ENCODE measurements around the gene TSPAN1. TPM values are rescaled to one million over a fixed set of nuclear protein-coding genes. Genes with fewer than 3 reads are reported as not detected.

Gene TSPAN1
- total RNA-seq, 4 donors from 2014 or later = 3.0 to 8.6 (median 5.6) TPM

- no peak overlapping the region for H3K27ac ChIP-seq
- WGBS, 2 donors = 58 to 70% methylated on average over 2 of the region's 2 CpGs
- TF ChIP-seq POLR2A (IDR thresholded peaks at IDR 0.05) = no peak
- TF ChIP-seq CTCF (IDR thresholded peaks at IDR 0.05) = no peak
- no peak for TF ChIP-seq EP300 (IDR thresholded peaks at IDR 0.05)
- DNase-seq (ENCODE audit: low spot score in 2 of 2) = no peak
- no peaks in the 10 kb centered on the region for H3K9me3 ChIP-seq
- peaks cover 0 to 13% (median 1%) of the 10 kb centered on the region in 4 donors for H3K4me1 ChIP-seq
- H3K4me3 ChIP-seq = no peak overlapping the region
- H3K27me3 ChIP-seq = no peaks in the 10 kb centered on the region
- H3K36me3 ChIP-seq = peaks cover 0 to 8% (median 0%) of the 10 kb centered on the region in 3 donors
Measured at GRCh38 chr1:46211051-46211450, 36.2 kb downstream of the TSPAN1 start.

GRCh38 chr1:46215504-46215903 is 40.6 kb downstream of the TSPAN1 start:
- no peaks in the 10 kb centered on the region for H3K27me3 ChIP-seq
- TF ChIP-seq CTCF (IDR thresholded peaks at IDR 0.05) (no peak), POLR2A (IDR thresholded peaks at IDR 0.05) (no peak), EP300 (IDR thresholded peaks at IDR 0.05) (no peak)
- no peak overlapping the region for H3K4me3 ChIP-seq
- H3K27ac ChIP-seq = no peak overlapping the region
- no peaks in the 10 kb centered on the region for H3K4me1 ChIP-seq
- H3K9me3 ChIP-seq = no peaks in the 10 kb centered on the region
- no peak for DNase-seq (ENCODE audit: low spot score in 2 of 2)
- peaks cover 0 to 17% (median 0%) of the 10 kb centered on the region in 3 donors for H3K36me3 ChIP-seq

- TF ChIP-seq POLR2A (IDR thresholded peaks at IDR 0.05) (no peak), EP300 (IDR thresholded peaks at IDR 0.05) (no peak), CTCF (IDR thresholded peaks at IDR 0.05) (no peak)
- no peak for DNase-seq (ENCODE audit: low spot score in 2 of 2)
- no peaks in the 10 kb centered on the region for H3K9me3 ChIP-seq
- peak overlapping the region in 1 of 4 donors; percentile 12 for H3K27ac ChIP-seq
- peaks cover 0 to 25% (median 11%) of the 10 kb centered on the region in 4 donors for H3K4me1 ChIP-seq
- peaks cover 0 to 25% (median 0%) of the 10 kb centered on the region in 3 donors for H3K36me3 ChIP-seq
- no peak overlapping the region for H3K4me3 ChIP-seq
- H3K27me3 ChIP-seq = no peaks in the 10 kb centered on the region
- WGBS, 2 donors = 82 to 85% methylated on average over 8 of the region's 8 CpGs
Measured at GRCh38 chr1:46218443-46218842, 43.6 kb downstream of the TSPAN1 start.

- no peak for DNase-seq (ENCODE audit: low spot score in 2 of 2)
- Histone ChIP-seq H3K4me3 (no peak overlapping the region), H3K9me3 (no peaks in the 10 kb centered on the region), H3K27me3 (no peaks in the 10 kb centered on the region), H3K27ac (peak overlapping the region in 2 of 4 donors; percentile 81 to 83), H3K36me3 (peaks cover 0 to 25% (median 0%) of the 10 kb centered on the region in 3 donors), H3K4me1 (peaks cover 0 to 28% (median 11%) of the 10 kb centered on the region in 4 donors)
- TF ChIP-seq CTCF (IDR thresholded peaks at IDR 0.05) (no peak), EP300 (IDR thresholded peaks at IDR 0.05) (no peak), POLR2A (IDR thresholded peaks at IDR 0.05) (no peak)
- WGBS, 2 donors = 63 to 76% methylated on average over 6 to 15 of the region's 18 CpGs
Measured at GRCh38 chr1:46219551-46220520, 44.9 kb downstream of the TSPAN1 start.

GRCh38 chr1:46220808-46221207 is 45.9 kb downstream of the TSPAN1 start:
- Histone ChIP-seq H3K36me3 (peaks cover 0 to 25% (median 0%) of the 10 kb centered on the region in 3 donors), H3K27ac (peak overlapping the region; percentile 8 to 83 (median 70)), H3K4me3 (no peak overlapping the region), H3K4me1 (peaks cover 0 to 28% (median 11%) of the 10 kb centered on the region in 4 donors), H3K27me3 (no peaks in the 10 kb centered on the region), H3K9me3 (no peaks in the 10 kb centered on the region)
- no peak for TF ChIP-seq EP300 (IDR thresholded peaks at IDR 0.05)
- TF ChIP-seq POLR2A (IDR thresholded peaks at IDR 0.05) = no peak
- no peak for TF ChIP-seq CTCF (IDR thresholded peaks at IDR 0.05)
- no peak for DNase-seq (ENCODE audit: low spot score in 2 of 2)
- 78 to 82% methylated on average over 3 of the region's 3 CpGs for WGBS, 2 donors
